HCT116 (cell line): Measurements from ENCODE around the gene LRRTM4. TPM values are rescaled to one million over a fixed set of nuclear protein-coding genes. Genes with fewer than 3 reads are reported as not detected.

Source experiments
- ATAC-seq: fragments of 200-7000 bp; cut with Tn5 transposase; 2 replicates; pipeline ENCODE4 v1.9.1; 2020; ENCODE audit warnings: mild to moderate bottlenecking, moderate library complexity
- BruUV-seq: library from RNA; stranded (reverse); fragments of 400-500 nt; replicated peaks from 2 replicates; lab custom pipeline; 2021; lab: Mats Ljungman, UMichigan
- CTCF ChIA-PET: fragments of 300-600 bp; sonication (Branson Sonifier 250); formaldehyde crosslinking; loops from one replicate; lab custom pipeline; 2021; ENCODE audit warnings: antibody characterized with exemption; lab: Charles Lee
- POLR2A ChIA-PET: fragments of 300-600, 350-600 bp; sonication (Branson Sonifier 250); formaldehyde crosslinking; loops from one replicate; lab custom pipeline; 2021; ENCODE audit warnings: antibody characterized with exemption; lab: Charles Lee
- RAD21 ChIA-PET, 2 experiments: fragments of 300-600 bp; sonication (Branson Sonifier 250); formaldehyde crosslinking; loops; one replicate each; lab custom pipeline; 2023; ENCODE audit warnings: low total read pairs in 2 of 2; ENCODE audit not compliant: uncharacterized antibody in 2 of 2, unreplicated experiment in 2 of 2, low non-redundant PET in 1 of 2; lab: Charles Lee
- DNase-seq: peaks from one replicate; pipeline ENCODE4 v3.0.0-alpha.2; 2010; ENCODE audit warnings: low read depth, low spot score
- H2AFZ ChIP-seq: fragments of 200-600 bp; shearing (Covaris generic), sonication (generic); 2 replicates; pipeline ENCODE4 v1.6.1; 2017; ENCODE audit warnings: low read depth, mixed run types, mixed read lengths, antibody characterized with exemption, low read length; ENCODE audit not compliant: poor library complexity, severe bottlenecking
- H3K27ac ChIP-seq: 2 replicates; pipeline ENCODE4 v1.5.1; 2012; ENCODE audit warnings: low read depth, low read length
- H3K27me3 ChIP-seq: fragments of 200-600 bp; sonication (generic); 2 replicates; pipeline ENCODE4 v1.6.1; 2016; ENCODE audit warnings: mixed run types, low read length, mixed read lengths; ENCODE audit not compliant: insufficient read depth
- H3K36me3 ChIP-seq, 2 experiments: fragments of 200-500 bp in 1 of 2; fragments of 200-600 bp in 1 of 2; sonication (Bioruptor generic) in 1 of 2; sonication (generic) in 1 of 2; 2 replicates each; pipeline versions ENCODE4 v1.5.1 to v1.6.1; 2014 to 2016; ENCODE audit warnings: low read length in 2 of 2, inconsistent platforms in 1 of 2, mixed read lengths in 1 of 2, mixed run types in 1 of 2; ENCODE audit not compliant: insufficient read depth in 2 of 2, control insufficient read depth in 1 of 2
- H3K4me1 ChIP-seq, 2 experiments: fragments of 200-600 bp in 1 of 2; sonication (generic) in 1 of 2; 2 replicates each; pipeline versions ENCODE4 v1.5.1 to v1.6.1; 2012 to 2017; ENCODE audit warnings: low read length in 2 of 2, inconsistent platforms in 1 of 2, mild to moderate bottlenecking in 1 of 2, mixed read lengths in 1 of 2, mixed run types in 1 of 2, moderate library complexity in 1 of 2; ENCODE audit not compliant: insufficient read depth in 2 of 2, control insufficient read depth in 1 of 2
- H3K4me2 ChIP-seq: fragments of 200-600 bp; sonication (generic); 2 replicates; pipeline ENCODE4 v1.6.1; 2017; ENCODE audit warnings: mixed run types, low read length, mixed read lengths
- H3K4me3 ChIP-seq, 2 experiments: fragments of 200-600 bp in 1 of 2; sonication (generic) in 1 of 2; replicated peaks in 1 of 2; 2 replicates each; pipeline ENCODE4 v1.5.1; 2011 to 2016; ENCODE audit warnings: low read length in 2 of 2, control low read depth in 1 of 2, low read depth in 1 of 2, mild to moderate bottlenecking in 1 of 2, mixed read lengths in 1 of 2, mixed run types in 1 of 2
- H3K79me2 ChIP-seq: fragments of 200-600 bp; sonication (generic); 2 replicates; pipeline ENCODE4 v1.6.1; 2017; ENCODE audit warnings: mild to moderate bottlenecking, mixed run types, low read length, moderate library complexity, mixed read lengths; ENCODE audit not compliant: insufficient read depth
- H3K9ac ChIP-seq: fragments of 200-600 bp; sonication (generic); 2 replicates; pipeline ENCODE4 v1.6.1; 2016; ENCODE audit warnings: low read length, mixed read lengths
- H3K9me2 ChIP-seq: fragments of 200-600 bp; sonication (generic), shearing (Covaris generic); 2 replicates; pipeline ENCODE4 v1.6.1; 2017; ENCODE audit warnings: mixed run types, mild to moderate bottlenecking, moderate library complexity; ENCODE audit not compliant: insufficient read depth
- H3K9me3 ChIP-seq, 2 experiments: fragments of 200-500 bp in 1 of 2; fragments of 200-600 bp in 1 of 2; sonication (Bioruptor generic) in 1 of 2; sonication (generic) in 1 of 2; 2 replicates each; pipeline ENCODE4 v1.6.1; 2014 to 2017; ENCODE audit warnings: low read length in 2 of 2, mixed read lengths in 2 of 2, inconsistent platforms in 1 of 2, low read depth in 1 of 2, mild to moderate bottlenecking in 1 of 2, mixed run types in 1 of 2, moderate library complexity in 1 of 2; ENCODE audit not compliant: control insufficient read depth in 1 of 2, insufficient read depth in 1 of 2
- H4K20me1 ChIP-seq: fragments of 200-600 bp; sonication (generic), shearing (Covaris generic); 2 replicates; pipeline ENCODE4 v1.6.1; 2017; ENCODE audit warnings: mixed run types, mild to moderate bottlenecking, moderate library complexity; ENCODE audit not compliant: insufficient read depth
- EGR1 ChIP-seq: IDR thresholded peaks from 2 replicates; pipeline ENCODE4 v1.6.1; 2012; ENCODE audit warnings: low read depth
- EZH2 ChIP-seq: fragments of 200-600 bp; sonication (generic); IDR thresholded peaks from 2 replicates; pipeline ENCODE4 v1.6.1; 2017; ENCODE audit warnings: antibody characterized with exemption, mixed run types
- EZH2phosphoT487 ChIP-seq: fragments of 200-600 bp; IDR thresholded peaks from 2 replicates; pipeline ENCODE4 v1.6.1; 2018; ENCODE audit warnings: antibody characterized with exemption, borderline replicate concordance
- SP1 ChIP-seq: IDR thresholded peaks from 2 replicates; pipeline ENCODE4 v1.6.1; 2012; ENCODE audit warnings: low read depth
- intact Hi-C: fragments of 100-400 bp; cut with micrococcal nuclease; formaldehyde crosslinking; loops from 2 replicates; pipeline ENCODE4 v1.10.0; 2022
- total RNA-seq: library from RNA; stranded (reverse); gene quantifications from one replicate; pipeline ENCODE4 v1.2.1, GENCODE V29; 2021; ENCODE audit not compliant: unreplicated experiment
- TF ChIP-seq, protein P1 (sequence below): IDR thresholded peaks from 2 replicates; pipeline ENCODE4 v1.6.1; 2012; ENCODE audit warnings: low read depth

The LRRTM4 gene
- total RNA-seq, 1 experiment from 2014 or later: 0.25 TPM

DNA sequence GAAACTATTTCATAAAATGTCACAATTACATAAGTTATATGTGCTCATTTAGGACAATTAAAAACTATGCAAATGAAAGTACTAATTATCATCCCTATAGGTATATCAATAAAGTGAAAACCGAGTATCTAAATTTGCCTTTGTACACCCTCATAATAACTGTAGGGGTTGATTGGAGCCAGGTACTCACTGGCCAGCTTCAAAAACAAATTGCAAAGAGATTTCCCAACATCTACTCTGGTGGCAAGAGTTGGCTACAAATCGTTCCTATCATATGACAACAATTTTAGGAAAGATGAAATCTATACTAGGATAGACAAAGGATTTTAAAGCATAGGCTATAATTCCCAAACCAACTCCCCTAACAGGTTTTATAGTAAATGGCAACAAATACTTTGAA lies 556.4 kb downstream of the LRRTM4 start:
- no TSS peak for BruUV-seq
- Histone ChIP-seq H3K27me3 (no peaks in the 10 kb centered on the region), H3K9ac (no peak overlapping the region), H3K79me2 (no peaks in the 10 kb centered on the region), H2AFZ (no peak overlapping the region), H4K20me1 (no peaks in the 10 kb centered on the region), H3K4me2 (no peak overlapping the region), H3K9me2 (no peaks in the 10 kb centered on the region), H3K9me3 (peaks cover 0 to 13% of the 10 kb centered on the region in 2 experiments; a peak in 3 of 4 replicates), H3K4me1 (no peaks in the 10 kb centered on the region), H3K4me3 (no peak overlapping the region), H3K36me3 (no peaks in the 10 kb centered on the region), H3K27ac (no peak overlapping the region)
- no peak for DNase-seq
- TF ChIP-seq SP1: no peak
- no peak for TF ChIP-seq EGR1
- TF ChIP-seq EZH2phosphoT487: no peak
- RAD21 ChIA-PET: no interaction called here
- intact Hi-C loops: no loop called here
- POLR2A ChIA-PET: no interaction called here
- ATAC-seq: no peak
- CTCF ChIA-PET: no interaction called here

DNA sequence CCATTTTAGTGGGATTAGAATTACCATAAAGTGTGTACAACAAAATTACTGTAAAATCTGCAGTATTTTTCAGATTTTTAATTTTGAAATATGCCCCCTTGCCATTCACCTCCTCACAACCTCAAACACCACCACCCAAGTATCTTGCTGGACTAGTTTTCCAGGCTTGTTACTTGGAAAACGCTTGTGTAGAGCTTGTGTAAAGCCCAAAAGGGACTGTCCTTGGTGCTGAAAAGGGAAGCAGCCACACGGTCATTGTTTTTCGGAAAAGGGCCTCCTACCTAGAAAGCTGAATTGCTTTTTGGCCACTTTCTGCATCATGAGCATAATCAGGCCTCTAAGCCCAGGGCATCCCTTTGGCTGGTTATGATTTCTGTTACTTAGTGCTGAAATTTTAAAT lies 563.4 kb downstream of the LRRTM4 start:
- BruUV-seq: no TSS peak
- no peak overlapping the region for H2AFZ ChIP-seq
- no peaks in the 10 kb centered on the region for H3K79me2 ChIP-seq
- H3K4me3 ChIP-seq: no peak overlapping the region
- TF ChIP-seq, protein P1, sequence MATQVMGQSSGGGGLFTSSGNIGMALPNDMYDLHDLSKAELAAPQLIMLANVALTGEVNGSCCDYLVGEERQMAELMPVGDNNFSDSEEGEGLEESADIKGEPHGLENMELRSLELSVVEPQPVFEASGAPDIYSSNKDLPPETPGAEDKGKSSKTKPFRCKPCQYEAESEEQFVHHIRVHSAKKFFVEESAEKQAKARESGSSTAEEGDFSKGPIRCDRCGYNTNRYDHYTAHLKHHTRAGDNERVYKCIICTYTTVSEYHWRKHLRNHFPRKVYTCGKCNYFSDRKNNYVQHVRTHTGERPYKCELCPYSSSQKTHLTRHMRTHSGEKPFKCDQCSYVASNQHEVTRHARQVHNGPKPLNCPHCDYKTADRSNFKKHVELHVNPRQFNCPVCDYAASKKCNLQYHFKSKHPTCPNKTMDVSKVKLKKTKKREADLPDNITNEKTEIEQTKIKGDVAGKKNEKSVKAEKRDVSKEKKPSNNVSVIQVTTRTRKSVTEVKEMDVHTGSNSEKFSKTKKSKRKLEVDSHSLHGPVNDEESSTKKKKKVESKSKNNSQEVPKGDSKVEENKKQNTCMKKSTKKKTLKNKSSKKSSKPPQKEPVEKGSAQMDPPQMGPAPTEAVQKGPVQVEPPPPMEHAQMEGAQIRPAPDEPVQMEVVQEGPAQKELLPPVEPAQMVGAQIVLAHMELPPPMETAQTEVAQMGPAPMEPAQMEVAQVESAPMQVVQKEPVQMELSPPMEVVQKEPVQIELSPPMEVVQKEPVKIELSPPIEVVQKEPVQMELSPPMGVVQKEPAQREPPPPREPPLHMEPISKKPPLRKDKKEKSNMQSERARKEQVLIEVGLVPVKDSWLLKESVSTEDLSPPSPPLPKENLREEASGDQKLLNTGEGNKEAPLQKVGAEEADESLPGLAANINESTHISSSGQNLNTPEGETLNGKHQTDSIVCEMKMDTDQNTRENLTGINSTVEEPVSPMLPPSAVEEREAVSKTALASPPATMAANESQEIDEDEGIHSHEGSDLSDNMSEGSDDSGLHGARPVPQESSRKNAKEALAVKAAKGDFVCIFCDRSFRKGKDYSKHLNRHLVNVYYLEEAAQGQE: peak; percentile 26; the same call in 1 of the 2 replicates
- no peak for TF ChIP-seq EZH2
- CTCF ChIA-PET: no interaction called here
- peaks cover 8 to 10% of the 10 kb centered on the region in 2 experiments; a peak in 3 of 4 replicates for H3K9me3 ChIP-seq
- H3K27ac ChIP-seq: no peak overlapping the region
- H3K4me1 ChIP-seq: no peaks in the 10 kb centered on the region
- RAD21 ChIA-PET: no interaction called here
- no peak for DNase-seq
- POLR2A ChIA-PET: no interaction called here
- intact Hi-C loops: no loop called here
- H3K36me3 ChIP-seq: no peaks in the 10 kb centered on the region
- no peak for ATAC-seq
- H3K9me2 ChIP-seq: no peaks in the 10 kb centered on the region
- H3K9ac ChIP-seq: no peak overlapping the region
- H3K27me3 ChIP-seq: no peaks in the 10 kb centered on the region
- H3K4me2 ChIP-seq: no peak overlapping the region
- H4K20me1 ChIP-seq: no peaks in the 10 kb centered on the region
